GM23248 (cell line): Measurements from ENCODE around the gene GABRG3. TPM values are rescaled to one million over a fixed set of nuclear protein-coding genes. Genes with fewer than 3 reads are reported as not detected.
A peak's percentile ranks its signal among the peaks of the same experiment; 100 is the strongest.

ENCODE experiments used
- DNase-seq: peaks from one replicate; pipeline ENCODE4 v3.0.0-alpha.2; 2015
- H2AFZ ChIP-seq: fragments of 200-600 bp; sonication (generic); 2 replicates; pipeline ENCODE4 v1.6.1; 2016; ENCODE audit warnings: antibody characterized with exemption
- H3F3A ChIP-seq: fragments of 200-600 bp; sonication (generic); 2 replicates; pipeline ENCODE4 v1.6.1; 2016; ENCODE audit warnings: mild to moderate bottlenecking, antibody characterized with exemption, mixed run types; ENCODE audit not compliant: insufficient read depth
- H3K27ac ChIP-seq: fragments of 200-600 bp; sonication (generic); 2 replicates; pipeline ENCODE4 v1.5.1; 2016; ENCODE audit warnings: mild to moderate bottlenecking
- H3K27me3 ChIP-seq: fragments of 200-600 bp; sonication (generic); replicated peaks from 2 replicates; pipeline ENCODE4 v1.6.1; 2016; ENCODE audit warnings: mild to moderate bottlenecking; ENCODE audit not compliant: insufficient read depth
- H3K36me3 ChIP-seq: fragments of 200-600 bp; sonication (generic); 2 replicates; pipeline ENCODE4 v1.6.1; 2016; ENCODE audit warnings: low read depth, mild to moderate bottlenecking
- H3K4me1 ChIP-seq: fragments of 200-600 bp; sonication (generic); 2 replicates; pipeline ENCODE4 v1.6.1; 2016; ENCODE audit warnings: mild to moderate bottlenecking; ENCODE audit not compliant: insufficient read depth
- H3K4me2 ChIP-seq: fragments of 200-600 bp; sonication (generic); one replicate; pipeline ENCODE4 v1.6.1; 2016; ENCODE audit warnings: mild to moderate bottlenecking; ENCODE audit not compliant: unreplicated experiment
- H3K4me3 ChIP-seq: fragments of 200-600 bp; sonication (generic); 2 replicates; pipeline ENCODE4 v1.5.1; 2016; ENCODE audit warnings: mild to moderate bottlenecking
- H3K79me2 ChIP-seq: fragments of 200-600 bp; sonication (generic); 2 replicates; pipeline ENCODE4 v1.6.1; 2016; ENCODE audit warnings: mild to moderate bottlenecking; ENCODE audit not compliant: insufficient read depth
- H3K9ac ChIP-seq: fragments of 200-600 bp; sonication (generic); 2 replicates; pipeline ENCODE4 v1.6.1; 2016; ENCODE audit warnings: mild to moderate bottlenecking
- H3K9me2 ChIP-seq: fragments of 200-600 bp; sonication (generic); 2 replicates; pipeline ENCODE4 v1.6.1; 2016; ENCODE audit warnings: mixed run types, mild to moderate bottlenecking, moderate library complexity; ENCODE audit not compliant: insufficient read depth
- H3K9me3 ChIP-seq: fragments of 200-600 bp; sonication (generic); one replicate; pipeline ENCODE4 v1.6.1; 2017; ENCODE audit warnings: low read depth
- H4K20me1 ChIP-seq: fragments of 200-600 bp; sonication (generic); 2 replicates; pipeline ENCODE4 v1.6.0; 2016; ENCODE audit not compliant: insufficient read depth
- EZH2 ChIP-seq: fragments of 200-600 bp; sonication (generic); IDR thresholded peaks from 2 replicates; pipeline ENCODE4 v1.6.1; 2018; ENCODE audit warnings: antibody characterized with exemption, mild to moderate bottlenecking; ENCODE audit not compliant: insufficient read depth, poor library complexity, severe bottlenecking
- EZH2phosphoT487 ChIP-seq: fragments of 200-600 bp; sonication (generic); IDR thresholded peaks from 2 replicates; pipeline ENCODE4 v1.6.1; 2018; ENCODE audit warnings: antibody characterized with exemption, moderate library complexity, mild to moderate bottlenecking, low read depth; ENCODE audit not compliant: insufficient read depth
- WGBS, 2 experiments: methylation state at CpG; one replicate each; pipeline ENCODE4 v1.1.6; 2015 to 2017; ENCODE audit warnings: low lambda C conversion rate in 2 of 2, low coverage in 1 of 2; ENCODE audit errors: missing lambda C conversion rate in 2 of 2; 5-methylcytosine and 5-hydroxymethylcytosine counted together
- in situ Hi-C: fragments of 300-500 bp; cut with MboI; formaldehyde crosslinking; loops from 2 replicates; pipeline ENCODE4 v1.15.0; 2020
- polyA plus RNA-seq: library from polyadenylated mRNA; unstranded; fragments of >200 nt; fragmentation: Nextera tagmentation; extraction: Ambion mirVana; gene quantifications from 2 replicates; pipeline ENCODE4 v1.2.1, GENCODE V29; 2016
- total RNA-seq: library from RNA; depleted of rRNA; stranded (reverse); fragments of >200 nt; shearing (Covaris generic); gene quantifications from 2 replicates; pipeline ENCODE4 v1.2.3, GENCODE V29; 2014

The GABRG3 gene
- total and polyA plus RNA-seq, 2 experiments from 2014 or later = not detected

GRCh38 chr15:27449941-27450340 lies 479.0 kb downstream of the GABRG3 start:
- H3K9me2 ChIP-seq = no peaks in the 10 kb centered on the region
- H3K9ac ChIP-seq = no peak overlapping the region
- peak; percentile 43 for DNase-seq
- no peak for TF ChIP-seq EZH2phosphoT487
- TF ChIP-seq EZH2 = no peak
- no peaks in the 10 kb centered on the region for H3K79me2 ChIP-seq
- no peaks in the 10 kb centered on the region for H3K36me3 ChIP-seq
- WGBS, 2 experiments = 8 to 16% methylated on average over 5 of the region's 5 CpGs
- H3F3A ChIP-seq = peaks cover 26% of the 10 kb centered on the region
- no peaks in the 10 kb centered on the region for H3K9me3 ChIP-seq
- H3K4me2 ChIP-seq = peak overlapping the region; percentile 30
- H2AFZ ChIP-seq = peak overlapping the region; percentile 43; the same call in 1 of the 2 replicates
- H3K27me3 ChIP-seq = no peaks in the 10 kb centered on the region
- in situ Hi-C loops = no loop called here
- H3K27ac ChIP-seq = peak overlapping the region; percentile 67
- H3K4me1 ChIP-seq = peaks cover 28% of the 10 kb centered on the region
- H3K4me3 ChIP-seq = no peak overlapping the region; the same call in 1 of the 2 replicates
- H4K20me1 ChIP-seq = no peaks in the 10 kb centered on the region

GRCh38 chr15:27454281-27455075 lies 483.5 kb downstream of the GABRG3 start:
- Histone ChIP-seq H3K4me2 (peak overlapping the region; percentile 60), H4K20me1 (no peaks in the 10 kb centered on the region), H3K9me2 (no peaks in the 10 kb centered on the region), H3K4me3 (peak overlapping the region; percentile 8), H3F3A (peaks cover 21% of the 10 kb centered on the region), H3K4me1 (peaks cover 22% of the 10 kb centered on the region), H3K79me2 (no peaks in the 10 kb centered on the region), H2AFZ (0 out of 2 replicates have a peak overlapping the region, but pooled peaks have one; percentile 26), H3K27ac (peak overlapping the region; percentile 79), H3K9ac (peak overlapping the region; percentile 17; the same call in 1 of the 2 replicates), H3K27me3 (no peaks in the 10 kb centered on the region), H3K36me3 (no peaks in the 10 kb centered on the region), H3K9me3 (no peaks in the 10 kb centered on the region)
- peak; percentile 85 for DNase-seq
- 25 to 32% methylated on average over 13 of the region's 13 CpGs for WGBS, 2 experiments
- TF ChIP-seq EZH2phosphoT487 (no peak), EZH2 (no peak)
- in situ Hi-C loops = no loop called here

GRCh38 chr15:27456807-27457206 lies 485.8 kb downstream of the GABRG3 start:
- DNase-seq = no peak
- WGBS, 2 experiments = 46 to 60% methylated on average over 6 of the region's 6 CpGs
- H3K79me2 ChIP-seq = no peaks in the 10 kb centered on the region
- peaks cover 16% of the 10 kb centered on the region for H3F3A ChIP-seq
- H3K4me2 ChIP-seq = no peak overlapping the region
- H3K9ac ChIP-seq = no peak overlapping the region
- no peaks in the 10 kb centered on the region for H3K27me3 ChIP-seq
- H4K20me1 ChIP-seq = no peaks in the 10 kb centered on the region
- H3K9me3 ChIP-seq = no peaks in the 10 kb centered on the region
- H3K27ac ChIP-seq = no peak overlapping the region
- H3K4me3 ChIP-seq = no peak overlapping the region
- no peaks in the 10 kb centered on the region for H3K36me3 ChIP-seq
- in situ Hi-C loops = no loop called here
- H2AFZ ChIP-seq = no peak overlapping the region
- H3K4me1 ChIP-seq = peaks cover 14% of the 10 kb centered on the region; the same call in 1 of the 2 replicates
- no peaks in the 10 kb centered on the region for H3K9me2 ChIP-seq
- TF ChIP-seq EZH2 (no peak), EZH2phosphoT487 (no peak)

GRCh38 chr15:27457766-27458165 lies 486.8 kb downstream of the GABRG3 start:
- H4K20me1 ChIP-seq = no peaks in the 10 kb centered on the region
- peaks cover 14% of the 10 kb centered on the region; the same call in 1 of the 2 replicates for H3K4me1 ChIP-seq
- H3K4me2 ChIP-seq = no peak overlapping the region
- H3K4me3 ChIP-seq = no peak overlapping the region
- DNase-seq = no peak
- H3K9me2 ChIP-seq = no peaks in the 10 kb centered on the region
- H3K36me3 ChIP-seq = no peaks in the 10 kb centered on the region
- peaks cover 16% of the 10 kb centered on the region for H3F3A ChIP-seq
- H3K9me3 ChIP-seq = no peaks in the 10 kb centered on the region
- no peak overlapping the region for H3K9ac ChIP-seq
- no peak overlapping the region for H2AFZ ChIP-seq
- in situ Hi-C loops = no loop called here
- no peaks in the 10 kb centered on the region for H3K27me3 ChIP-seq
- no peaks in the 10 kb centered on the region for H3K79me2 ChIP-seq
- TF ChIP-seq EZH2 (no peak), EZH2phosphoT487 (no peak)
- H3K27ac ChIP-seq = no peak overlapping the region
- WGBS, 2 experiments = 60 to 79% methylated on average over 5 to 6 of the region's 6 CpGs
